SK-N-MC (cell line): ENCODE measurements around the gene GET3.
A peak's percentile ranks its signal among the peaks of the same experiment; 100 is the strongest.
"Not testable (repeated sequence)": the region's sequence is repeated elsewhere in the genome, so short reads cannot be mapped to it uniquely, and the experiment has no call there.

Experiments
- DNase-seq: peaks from one replicate; pipeline ENCODE4 v3.0.0-alpha.2; 2011; ENCODE audit warnings: low read depth, low spot score
- H3K27ac ChIP-seq: fragments of 200-600 bp; sonication (generic); 2 replicates; pipeline ENCODE4 v1.5.1; 2016; ENCODE audit warnings: mixed run types
- H3K36me3 ChIP-seq: fragments of 200-600 bp; sonication (generic); 2 replicates; pipeline ENCODE4 v1.6.1; 2017; ENCODE audit warnings: antibody characterized with exemption, low read length, mixed read lengths; ENCODE audit not compliant: insufficient read depth
- H3K4me3 ChIP-seq: fragments of 200-600 bp; sonication (generic); 2 replicates; pipeline ENCODE4 v1.5.1; 2016
- H3K9ac ChIP-seq: fragments of 200-600 bp; sonication (generic); 2 replicates; pipeline ENCODE4 v1.8.0; 2017; ENCODE audit warnings: mixed run types, mixed read lengths; ENCODE audit not compliant: insufficient read length
- H3K9me3 ChIP-seq: fragments of 200-600 bp; sonication (generic); 2 replicates; pipeline ENCODE4 v1.6.1; 2017; ENCODE audit warnings: low read depth, mild to moderate bottlenecking, antibody characterized with exemption, low read length, moderate library complexity, mixed read lengths
- EZH2 ChIP-seq: fragments of 200-600 bp; sonication (generic); IDR thresholded peaks from one replicate; pipeline ENCODE4 v1.6.1; 2017; ENCODE audit warnings: antibody characterized with exemption
- FOXP2 ChIP-seq: optimal IDR thresholded peaks from 2 replicates; pipeline ENCODE3; 2011; ENCODE audit warnings: mild to moderate bottlenecking, moderate library complexity; ENCODE audit not compliant: insufficient read depth; ENCODE audit errors: extremely low read length, control extremely low read depth
- POLR2AphosphoS5 ChIP-seq: IDR thresholded peaks from 2 replicates; pipeline ENCODE4 v1.6.1; 2012; ENCODE audit warnings: mild to moderate bottlenecking, low read depth, low read length, borderline replicate concordance

Gene GET3

GRCh38 chr19:12794971-12795381, 57.7 kb downstream of the GET3 start:
- no peaks in the 10 kb centered on the region for H3K9me3 ChIP-seq
- no peak for DNase-seq
- H3K36me3 ChIP-seq = peaks cover 9% of the 10 kb centered on the region
- no peak for TF ChIP-seq FOXP2
- no peak for TF ChIP-seq POLR2AphosphoS5
- TF ChIP-seq EZH2 = no peak
- no peak overlapping the region for H3K4me3 ChIP-seq
- no peak overlapping the region for H3K27ac ChIP-seq
- no peak overlapping the region for H3K9ac ChIP-seq

GRCh38 chr19:12796146-12797071, 59.1 kb downstream of the GET3 start:
- H3K27ac ChIP-seq = no peak overlapping the region
- TF ChIP-seq EZH2 (no peak), POLR2AphosphoS5 (peak; percentile 45; the same call in 1 of the 2 replicates), FOXP2 (peak; percentile 5)
- H3K9me3 ChIP-seq = no peaks in the 10 kb centered on the region
- peaks cover 16% of the 10 kb centered on the region for H3K36me3 ChIP-seq
- no peak overlapping the region for H3K9ac ChIP-seq
- no peak for DNase-seq
- H3K4me3 ChIP-seq = peak overlapping the region; percentile 40; the same call in 1 of the 2 replicates

GRCh38 chr19:12797141-12797587, 59.9 kb downstream of the GET3 start:
- H3K27ac ChIP-seq = no peak overlapping the region
- DNase-seq = no peak
- H3K9ac ChIP-seq = no peak overlapping the region

GRCh38 chr19:12797607-12798006, 60.3 kb downstream of the GET3 start:
- not testable (repeated sequence) for H3K9me3 ChIP-seq, H3K4me3 ChIP-seq, DNase-seq, H3K9ac ChIP-seq, H3K27ac ChIP-seq
- H3K36me3 ChIP-seq = peaks cover 16% of the 10 kb centered on the region

More at GRCh38 chr19:12797141-12797587, 59.9 kb downstream of the GET3 start:
- TF ChIP-seq POLR2AphosphoS5 (no peak), FOXP2 (no peak), EZH2 (no peak)
- Histone ChIP-seq H3K4me3 (no peak overlapping the region), H3K36me3 (peaks cover 16% of the 10 kb centered on the region), H3K9me3 (no peaks in the 10 kb centered on the region)
